Stimulated activated effector memory CD8-positive, alpha-beta T cell treated with anti-CD3 and anti-CD28 coated beads, Interleukin-12 subunit alpha, Interleukin-12 subunit beta, amount 100 ng/mL, for 72 hours (primary cell): Measurements from ENCODE around the gene MAGI2.
A peak's percentile ranks its signal among the peaks of the same experiment; 100 is the strongest.

Experiments
- ATAC-seq: fragments of 150-1000 bp; cut with Tn5 transposase; 2 replicates; pipeline ENCODE4 v1.10.0; 2021
- DNase-seq, 2 donors: peaks; one replicate each; pipeline ENCODE4 v3.0.0; 2021 to 2022; ENCODE audit warnings: low spot score in 2 of 2
- H3K27ac Mint-ChIP-seq: one replicate; pipeline ENCODE4 v1.8.0; 2022; ENCODE audit warnings: mild to moderate bottlenecking, mixed read lengths
- H3K36me3 Mint-ChIP-seq: one replicate; pipeline ENCODE4 v1.8.0; 2022; ENCODE audit warnings: mild to moderate bottlenecking, mixed read lengths
- H3K4me1 Mint-ChIP-seq: one replicate; pipeline ENCODE4 v1.8.0; 2022; ENCODE audit warnings: mixed read lengths
- H3K4me3 Mint-ChIP-seq: one replicate; pipeline ENCODE4 v1.8.0; 2022; ENCODE audit warnings: mild to moderate bottlenecking, mixed read lengths
- H3K9me3 Mint-ChIP-seq: one replicate; pipeline ENCODE4 v1.8.0; 2022; ENCODE audit warnings: mixed read lengths

Gene MAGI2

DNA sequence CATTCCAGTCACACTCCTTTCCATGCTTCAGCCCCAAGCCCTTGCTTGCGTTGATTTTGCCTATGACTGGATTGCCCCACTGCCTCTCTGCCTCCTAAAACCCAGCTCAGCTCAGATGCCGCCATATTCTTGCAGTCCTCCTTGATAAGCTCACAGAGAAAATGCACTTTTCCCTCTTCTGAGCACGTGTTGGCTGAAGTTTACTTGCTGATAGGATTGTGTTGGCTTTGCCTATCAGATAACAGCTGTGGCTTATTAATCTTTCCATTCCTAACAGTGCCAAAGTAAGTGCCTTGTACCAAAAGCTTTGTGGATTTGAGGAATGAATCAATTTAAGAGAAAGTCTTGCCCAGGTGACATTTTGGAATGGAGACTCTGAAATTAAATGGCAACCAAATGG is 1405.7 kb downstream of the MAGI2 start:
- DNase-seq (no peak), ATAC-seq (no peak)
- no peak overlapping the region for H3K4me3 Mint-ChIP-seq
- H3K9me3 Mint-ChIP-seq: no peaks in the 10 kb centered on the region
- H3K27ac Mint-ChIP-seq: no peak overlapping the region
- no peaks in the 10 kb centered on the region for H3K36me3 Mint-ChIP-seq
- no peaks in the 10 kb centered on the region for H3K4me1 Mint-ChIP-seq

DNA sequence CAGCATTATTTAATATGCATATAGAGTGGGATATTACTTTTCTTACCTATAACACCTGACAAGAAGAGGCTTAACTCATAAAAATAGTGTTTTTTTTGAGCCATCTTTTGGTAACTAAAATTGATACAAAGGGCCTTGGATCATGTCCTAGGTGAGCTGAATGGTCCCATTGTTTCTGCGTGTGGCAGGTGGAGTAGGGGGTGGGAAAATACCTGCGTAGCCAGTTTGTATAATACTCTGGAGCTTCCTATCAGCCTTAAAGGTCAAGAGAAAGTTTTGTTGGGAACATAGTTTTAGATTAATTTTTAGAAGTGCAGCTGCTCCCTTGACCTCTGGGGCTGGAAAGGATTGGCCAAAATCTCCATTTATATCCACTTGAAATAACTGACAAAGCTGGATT is 1410.3 kb downstream of the MAGI2 start:
- Mint-ChIP-seq H3K36me3 (no peaks in the 10 kb centered on the region), H3K4me1 (no peaks in the 10 kb centered on the region), H3K4me3 (no peak overlapping the region), H3K27ac (no peak overlapping the region), H3K9me3 (no peaks in the 10 kb centered on the region)
- ATAC-seq (no peak), DNase-seq (no peak)

DNA sequence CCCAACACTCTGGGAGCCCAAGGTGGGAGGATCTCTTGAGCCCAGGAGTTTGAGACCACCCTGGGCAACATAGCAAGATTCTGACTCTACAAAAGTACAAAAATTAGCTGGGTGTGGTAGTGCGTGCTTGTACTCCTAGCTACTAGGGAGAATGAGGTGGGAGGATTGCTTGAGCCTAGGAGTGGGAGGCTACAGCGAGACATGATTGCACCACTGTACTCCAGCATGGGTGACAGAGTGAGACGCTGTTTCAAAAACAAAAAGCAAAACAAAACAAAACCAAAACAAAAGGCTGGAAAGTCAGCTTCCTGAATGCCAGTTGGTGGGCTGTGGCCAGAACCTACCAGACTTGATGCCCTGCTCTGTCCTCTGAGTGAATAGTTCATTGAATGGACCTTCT is 1412.0 kb downstream of the MAGI2 start:
- Mint-ChIP-seq H3K27ac (no peak overlapping the region), H3K4me1 (no peaks in the 10 kb centered on the region), H3K9me3 (no peaks in the 10 kb centered on the region), H3K36me3 (no peaks in the 10 kb centered on the region), H3K4me3 (no peak overlapping the region)
- DNase-seq: no peak
- no peak for ATAC-seq

DNA sequence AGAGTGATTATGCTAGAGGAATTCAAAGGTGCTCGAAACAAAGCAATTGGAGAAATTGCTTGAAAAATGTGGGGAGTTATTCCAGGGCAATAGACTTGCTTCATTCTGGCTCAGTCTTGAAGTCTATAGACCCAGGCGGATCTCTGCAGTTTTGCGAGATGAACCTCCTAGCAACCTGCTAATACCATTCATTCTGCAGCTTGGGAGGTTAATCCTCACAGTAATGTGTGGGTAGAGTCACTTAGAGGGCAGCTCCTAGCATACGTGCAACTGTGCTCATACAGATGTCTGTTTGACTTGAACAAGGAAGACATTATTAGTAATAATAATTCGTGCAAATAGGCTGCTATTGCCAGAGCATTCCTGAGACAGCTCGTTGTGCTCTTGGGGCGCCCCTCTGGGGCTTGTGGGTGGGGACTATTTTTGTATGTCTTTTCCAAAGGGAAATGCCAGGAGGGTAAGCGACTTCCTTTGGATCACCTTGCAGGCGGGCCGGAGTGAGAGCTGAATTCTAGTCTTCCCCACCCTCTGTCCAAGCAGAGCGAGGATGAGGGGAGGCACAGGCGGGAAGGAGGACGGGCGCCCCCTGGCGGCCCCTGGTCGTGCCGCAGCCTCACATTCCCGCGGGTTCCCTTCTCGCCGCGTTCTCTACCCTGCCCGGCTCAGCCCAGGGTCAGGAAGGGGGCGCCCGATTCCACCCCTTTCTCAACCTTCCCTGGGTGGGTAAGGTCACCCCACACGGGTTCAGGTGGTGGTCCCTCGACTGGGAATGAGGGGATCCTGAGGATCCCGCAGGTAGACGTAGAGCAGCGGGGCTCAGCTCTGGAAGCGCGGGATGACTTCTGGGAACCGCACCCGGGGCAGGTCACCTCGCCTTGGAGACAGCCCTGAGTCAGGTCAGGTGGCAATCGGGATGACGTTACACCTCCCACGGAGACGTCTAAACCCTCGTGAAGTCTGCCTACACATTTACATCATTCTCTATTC is 1413.4 kb downstream of the MAGI2 start:
- Mint-ChIP-seq H3K9me3 (no peaks in the 10 kb centered on the region), H3K36me3 (no peaks in the 10 kb centered on the region), H3K4me3 (no peak overlapping the region), H3K27ac (peak overlapping the region; percentile 14), H3K4me1 (no peaks in the 10 kb centered on the region)
- ATAC-seq (peak; percentile 84), DNase-seq (peak; percentile 56 to 78)

DNA sequence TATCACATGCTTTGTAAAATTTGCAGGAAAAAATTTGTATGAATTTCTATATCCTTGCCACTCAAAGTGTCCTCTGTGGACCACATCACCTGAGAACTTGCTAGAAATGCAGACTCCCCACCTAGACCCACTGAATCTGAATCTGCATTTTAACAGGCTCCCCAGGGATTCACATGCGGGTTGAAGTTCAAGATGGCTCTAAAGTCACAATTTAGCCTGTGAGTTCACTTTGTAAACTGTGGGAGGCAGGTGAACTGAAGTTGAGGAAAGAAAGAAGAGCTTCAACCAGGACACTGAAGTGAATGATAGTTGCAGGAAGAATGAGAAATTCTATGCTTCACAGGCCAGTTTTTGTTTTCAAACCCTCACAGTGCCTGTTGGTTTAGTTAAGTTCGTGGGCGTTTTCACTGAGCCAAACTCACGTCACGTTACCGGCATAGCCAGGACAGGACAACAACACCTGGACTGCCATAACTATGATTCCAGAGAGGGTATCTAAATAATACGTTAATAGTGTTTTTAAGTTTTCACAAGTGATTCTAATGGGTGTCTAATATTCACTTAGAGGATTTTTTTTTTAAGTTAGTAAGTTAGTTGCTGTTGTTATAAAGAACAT is 1414.9 kb downstream of the MAGI2 start:
- no peaks in the 10 kb centered on the region for H3K36me3 Mint-ChIP-seq
- H3K4me3 Mint-ChIP-seq: no peak overlapping the region
- H3K9me3 Mint-ChIP-seq: no peaks in the 10 kb centered on the region
- no peak overlapping the region for H3K27ac Mint-ChIP-seq
- H3K4me1 Mint-ChIP-seq: no peaks in the 10 kb centered on the region
- DNase-seq (no peak), ATAC-seq (no peak)

DNA sequence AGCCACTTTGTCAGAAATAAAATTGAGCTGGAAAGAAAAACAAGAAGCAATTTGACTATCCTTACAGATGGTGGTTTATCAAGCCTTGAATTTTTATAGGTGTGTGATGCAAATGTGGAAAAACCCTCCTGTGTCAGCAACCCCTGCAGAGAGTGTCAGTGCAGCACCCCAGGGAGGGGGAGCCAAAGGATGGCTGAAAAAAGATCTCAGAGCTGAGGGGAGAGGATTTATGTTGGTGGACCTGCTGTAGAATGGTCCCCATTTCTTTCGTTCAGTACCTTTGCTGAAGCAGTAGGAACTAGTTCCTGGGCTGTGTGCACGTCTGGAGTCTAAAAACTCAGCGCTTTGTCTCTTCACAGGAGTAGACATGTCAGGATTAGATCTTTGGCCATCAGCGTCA is 1415.9 kb downstream of the MAGI2 start:
- Mint-ChIP-seq H3K9me3 (no peaks in the 10 kb centered on the region), H3K4me1 (no peaks in the 10 kb centered on the region), H3K36me3 (no peaks in the 10 kb centered on the region), H3K27ac (no peak overlapping the region), H3K4me3 (no peak overlapping the region)
- ATAC-seq: no peak
- no peak for DNase-seq

DNA sequence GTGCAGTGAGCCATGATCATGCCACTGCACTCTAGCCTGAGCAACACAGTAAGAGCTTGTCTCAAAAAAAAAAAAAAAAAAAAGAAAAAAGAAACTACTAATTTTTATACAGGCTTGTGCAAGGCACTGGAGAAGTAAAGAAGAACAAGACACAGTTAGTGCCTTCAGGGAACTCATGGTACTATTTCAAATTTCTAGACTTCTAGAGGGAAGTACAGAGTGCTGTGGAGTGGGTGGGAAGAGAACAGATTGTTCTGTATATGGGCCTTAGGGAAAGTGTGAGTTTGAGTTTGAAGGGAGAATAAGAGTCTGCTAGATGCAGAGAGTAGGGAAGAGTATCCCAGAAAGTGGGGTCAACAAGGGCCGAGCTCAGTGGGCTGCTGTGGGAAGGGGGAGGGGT is 1420.1 kb downstream of the MAGI2 start:
- DNase-seq: no peak
- Mint-ChIP-seq H3K4me3 (no peak overlapping the region), H3K36me3 (no peaks in the 10 kb centered on the region), H3K27ac (no peak overlapping the region), H3K9me3 (no peaks in the 10 kb centered on the region), H3K4me1 (no peaks in the 10 kb centered on the region)
- ATAC-seq: no peak

DNA sequence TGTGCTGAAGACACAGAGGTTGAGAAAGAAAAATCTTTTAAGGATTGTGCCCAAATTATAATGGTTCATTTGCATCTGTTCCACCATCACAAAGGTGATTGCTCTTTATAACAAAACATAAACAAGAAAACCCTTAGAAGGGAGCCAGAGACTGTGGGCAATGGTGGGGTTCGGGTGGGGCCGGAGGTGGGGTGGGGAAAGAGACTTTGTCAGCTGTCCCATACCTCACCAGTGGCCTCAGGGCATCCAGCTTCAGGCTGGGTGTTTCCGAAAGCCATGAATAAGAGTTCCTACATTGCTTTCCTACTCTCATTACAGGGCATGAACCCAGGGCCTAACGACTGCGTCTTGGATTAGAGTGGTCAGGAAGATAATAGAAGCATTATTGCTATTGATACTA is 1427.0 kb downstream of the MAGI2 start:
- no peak for ATAC-seq
- no peak for DNase-seq
- H3K4me3 Mint-ChIP-seq: no peak overlapping the region
- H3K27ac Mint-ChIP-seq: no peak overlapping the region
- no peaks in the 10 kb centered on the region for H3K9me3 Mint-ChIP-seq
- H3K36me3 Mint-ChIP-seq: no peaks in the 10 kb centered on the region
- H3K4me1 Mint-ChIP-seq: no peaks in the 10 kb centered on the region

DNA sequence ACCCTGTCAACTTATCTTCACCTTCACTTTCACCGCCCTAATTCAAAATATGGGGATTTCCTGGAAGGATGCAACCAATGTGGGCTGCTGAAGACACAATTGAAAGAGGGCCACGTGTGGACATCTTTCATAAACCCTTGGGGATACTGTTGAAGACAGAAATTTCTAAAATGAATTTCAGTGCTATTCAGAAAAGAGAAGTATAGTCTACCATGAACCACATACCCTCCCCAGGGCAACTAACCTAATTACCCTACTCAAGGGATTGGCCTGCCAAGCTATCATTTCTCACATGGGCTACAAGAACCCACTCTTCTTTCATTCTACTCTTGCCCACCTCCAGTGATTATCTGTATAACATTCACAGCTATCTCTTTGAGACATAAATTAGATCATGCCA is 1428.9 kb downstream of the MAGI2 start:
- H3K4me3 Mint-ChIP-seq: no peak overlapping the region
- H3K4me1 Mint-ChIP-seq: no peaks in the 10 kb centered on the region
- no peak overlapping the region for H3K27ac Mint-ChIP-seq
- no peaks in the 10 kb centered on the region for H3K36me3 Mint-ChIP-seq
- DNase-seq (no peak), ATAC-seq (no peak)
- H3K9me3 Mint-ChIP-seq: no peaks in the 10 kb centered on the region

DNA sequence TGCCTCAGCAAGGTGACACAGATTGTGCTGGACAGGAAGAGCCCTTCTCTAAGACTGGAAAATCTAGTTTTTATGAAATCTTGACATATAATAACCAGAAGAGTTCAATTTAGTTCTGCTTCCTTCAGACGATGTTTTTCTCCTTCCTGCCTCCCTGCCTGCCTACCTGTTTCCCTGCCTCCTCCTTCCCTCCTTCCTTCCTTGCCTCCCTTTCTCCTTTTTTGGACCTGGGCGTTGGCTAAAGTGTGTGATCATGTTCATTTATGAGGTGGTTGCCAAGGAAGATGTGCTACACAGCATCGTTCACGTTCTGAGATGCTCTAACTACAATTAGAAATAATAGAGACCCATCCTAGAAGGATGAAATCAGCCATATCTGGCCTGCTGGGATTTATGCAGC is 1430.3 kb downstream of the MAGI2 start:
- Mint-ChIP-seq H3K36me3 (no peaks in the 10 kb centered on the region), H3K9me3 (no peaks in the 10 kb centered on the region), H3K27ac (no peak overlapping the region), H3K4me1 (peaks cover 8% of the 10 kb centered on the region), H3K4me3 (no peak overlapping the region)
- no peak for DNase-seq
- no peak for ATAC-seq

DNA sequence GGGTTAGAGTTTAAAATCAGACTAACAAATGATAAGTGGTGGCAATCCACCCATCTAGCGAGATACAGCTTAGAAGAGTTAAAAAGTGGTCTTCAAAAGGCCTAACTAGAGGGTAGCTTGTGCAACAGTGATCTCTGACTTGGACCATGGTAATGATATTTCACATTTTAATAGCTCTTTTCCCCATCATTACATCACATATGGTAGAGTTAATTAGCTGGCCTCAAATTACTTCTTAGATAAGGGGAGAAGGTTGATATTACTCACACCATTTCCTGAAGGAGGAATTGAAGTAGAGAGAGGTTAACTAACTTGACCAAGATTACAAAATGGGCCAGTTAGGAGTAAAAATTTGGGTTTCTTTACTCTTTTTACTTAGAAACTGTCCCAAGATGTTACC is 1431.3 kb downstream of the MAGI2 start:
- no peak overlapping the region for H3K27ac Mint-ChIP-seq
- H3K36me3 Mint-ChIP-seq: no peaks in the 10 kb centered on the region
- ATAC-seq (no peak), DNase-seq (no peak)
- no peak overlapping the region for H3K4me3 Mint-ChIP-seq
- no peaks in the 10 kb centered on the region for H3K9me3 Mint-ChIP-seq
- peaks cover 14% of the 10 kb centered on the region for H3K4me1 Mint-ChIP-seq

DNA sequence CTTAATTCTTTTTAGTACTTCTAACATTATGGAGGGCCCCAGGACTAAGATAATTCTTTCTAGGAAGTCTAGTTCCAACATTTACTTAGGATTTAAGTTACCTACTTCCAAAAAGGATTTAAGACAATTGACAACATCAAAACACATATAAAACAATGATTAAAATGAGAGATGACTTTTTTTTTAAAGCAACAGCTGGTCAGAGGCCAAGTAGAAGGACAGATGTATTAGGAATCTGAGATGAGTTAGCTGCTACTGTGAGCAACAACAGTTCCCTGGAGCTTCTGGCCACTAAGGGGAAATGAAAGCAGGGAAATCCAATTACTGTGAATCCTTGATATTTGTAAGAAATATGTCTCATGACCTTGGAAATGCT is 1432.6 kb downstream of the MAGI2 start:
- no peak for ATAC-seq
- Mint-ChIP-seq H3K36me3 (no peaks in the 10 kb centered on the region), H3K9me3 (no peaks in the 10 kb centered on the region), H3K4me1 (peaks cover 14% of the 10 kb centered on the region), H3K27ac (peak overlapping the region; percentile 77), H3K4me3 (peak overlapping the region; percentile 75)
- no peak for DNase-seq

DNA sequence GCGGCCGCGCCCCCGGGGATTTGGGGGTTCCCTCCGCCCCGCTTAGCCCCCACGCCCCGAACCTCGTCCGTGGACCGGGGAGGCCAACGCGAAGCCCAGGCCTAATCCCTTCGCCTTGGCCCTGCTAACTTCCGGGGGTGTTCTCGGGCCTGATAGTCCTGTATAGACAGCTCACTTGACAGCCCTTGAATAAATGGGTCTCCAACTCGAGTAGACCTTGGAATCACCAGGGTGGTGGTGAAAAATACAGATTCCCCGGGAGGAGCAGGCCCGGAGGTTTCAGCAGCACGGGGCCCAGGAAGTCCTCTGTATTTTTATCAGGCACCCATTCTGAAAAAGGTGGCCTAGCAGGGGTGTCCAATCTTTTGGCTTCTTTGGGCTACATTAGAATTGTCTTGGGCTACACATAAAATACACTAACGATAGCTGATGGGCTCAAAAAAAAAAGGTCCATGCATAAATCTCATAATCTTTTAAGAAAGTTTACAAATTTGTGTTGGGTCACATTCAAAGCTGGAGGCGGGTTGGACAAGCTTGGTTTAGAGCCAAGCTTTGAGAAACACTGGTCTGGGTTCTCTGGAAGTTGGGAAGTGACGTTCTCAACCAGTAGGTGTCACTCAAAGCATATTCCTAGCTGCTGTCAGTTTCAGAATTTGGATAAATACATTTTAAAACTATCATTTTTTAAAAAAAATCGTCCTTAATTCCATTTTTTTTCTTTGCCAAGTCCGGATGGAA is 1433.2 kb downstream of the MAGI2 start:
- Mint-ChIP-seq H3K4me3 (peak overlapping the region; percentile 75), H3K4me1 (peaks cover 14% of the 10 kb centered on the region), H3K36me3 (no peaks in the 10 kb centered on the region), H3K9me3 (no peaks in the 10 kb centered on the region), H3K27ac (peak overlapping the region; percentile 77)
- peak; percentile 6 to 54 for DNase-seq
- peak; percentile 56 for ATAC-seq

DNA sequence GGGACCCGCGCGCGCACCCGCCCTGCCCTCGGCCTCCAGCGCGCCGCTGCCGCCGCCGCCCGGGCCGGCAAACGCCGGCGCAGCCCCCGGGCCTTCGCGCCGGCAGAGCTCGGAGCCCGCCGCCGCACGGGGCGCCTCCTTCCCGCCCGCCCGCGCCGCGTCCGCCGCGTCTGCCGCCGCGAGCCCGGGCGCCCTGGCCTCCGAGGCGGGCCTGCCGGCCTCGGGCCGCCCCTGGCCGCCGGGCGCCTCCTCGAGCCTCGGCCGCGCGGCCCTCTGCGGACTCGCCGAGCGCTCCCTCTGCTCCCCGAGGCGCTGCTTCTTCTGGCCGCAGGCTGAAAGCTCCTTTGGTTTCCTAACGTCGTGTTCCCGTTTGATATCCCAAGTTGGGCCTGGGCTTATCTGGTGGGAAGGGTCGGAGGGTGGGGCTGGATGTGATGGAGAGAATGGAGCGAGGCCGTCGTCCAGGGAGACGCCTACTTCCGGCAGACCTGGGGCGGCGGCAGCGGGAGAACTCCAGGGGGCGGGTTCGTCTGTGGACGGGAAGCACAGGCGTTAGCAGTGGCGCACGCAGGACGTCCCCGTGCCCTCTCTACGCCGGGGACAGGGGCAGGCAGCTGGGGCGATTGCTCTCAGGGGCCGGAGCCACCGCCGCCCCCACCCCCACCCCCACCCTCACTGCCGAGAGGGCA is 1433.9 kb downstream of the MAGI2 start:
- Mint-ChIP-seq H3K4me1 (peaks cover 14% of the 10 kb centered on the region), H3K9me3 (no peaks in the 10 kb centered on the region), H3K4me3 (peak overlapping the region; percentile 75), H3K27ac (peak overlapping the region; percentile 85), H3K36me3 (no peaks in the 10 kb centered on the region)
- DNase-seq (peak; percentile 44 to 84), ATAC-seq (peak; percentile 89)
